Measurements from ENCODE around the gene PRRG2. TPM values are rescaled to one million over a fixed set of nuclear protein-coding genes. Genes with fewer than 3 reads are reported as not detected.

Gene PRRG2
- total RNA-seq, 1 donor from 2014 or later: not detected

DNA sequence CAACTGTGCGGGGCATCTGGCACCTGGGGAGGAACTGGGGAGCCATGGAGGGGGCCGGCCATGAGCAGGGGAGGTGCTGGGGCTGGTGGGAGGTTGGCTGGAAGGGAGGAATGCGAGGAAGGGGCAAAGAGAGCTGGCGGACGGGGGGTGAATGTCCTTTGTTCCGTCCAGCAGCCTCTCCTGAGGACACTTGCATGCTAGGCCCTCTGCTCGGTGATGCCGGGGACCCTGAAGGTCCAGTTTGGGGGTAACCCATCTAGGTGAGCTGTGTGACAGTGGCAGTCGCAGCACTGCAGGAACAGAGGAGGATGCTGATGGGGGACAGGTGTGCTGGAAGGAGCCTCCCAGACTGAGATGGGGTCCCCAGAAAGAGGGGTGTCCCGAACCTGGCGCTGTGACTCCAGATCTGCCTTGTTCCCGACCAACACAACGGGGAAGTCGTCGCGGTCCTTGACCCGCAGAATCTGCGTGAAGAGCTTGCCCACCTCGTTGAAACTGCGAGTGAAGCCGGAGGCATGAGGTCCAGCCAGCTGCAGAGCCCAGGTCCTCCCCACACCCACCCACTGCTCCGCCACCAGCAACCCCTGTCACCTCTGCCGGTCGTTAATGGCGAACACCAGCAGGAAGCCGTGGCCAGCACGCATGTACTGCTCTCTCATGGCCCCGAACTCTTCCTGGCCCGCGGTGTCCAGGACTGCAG, 55.3 kb downstream of the PRRG2 start:
- no peaks in the 10 kb centered on the region for H3K9me3 ChIP-seq
- peaks cover 21 to 23% of the 10 kb centered on the region in 2 donors for H3K36me3 ChIP-seq
- no peaks in the 10 kb centered on the region for H3K27me3 ChIP-seq
- H3K4me3 ChIP-seq: no peak overlapping the region
- no peak for DNase-seq (ENCODE audit: low spot score in 2 of 2)
- intact Hi-C loops (cut with DNase I): no loop called here
- H3K4me1 ChIP-seq: peaks cover 8 to 9% of the 10 kb centered on the region in 2 donors
- H3K27ac ChIP-seq: peak overlapping the region; percentile 40 to 100
- TF ChIP-seq, protein P1, sequence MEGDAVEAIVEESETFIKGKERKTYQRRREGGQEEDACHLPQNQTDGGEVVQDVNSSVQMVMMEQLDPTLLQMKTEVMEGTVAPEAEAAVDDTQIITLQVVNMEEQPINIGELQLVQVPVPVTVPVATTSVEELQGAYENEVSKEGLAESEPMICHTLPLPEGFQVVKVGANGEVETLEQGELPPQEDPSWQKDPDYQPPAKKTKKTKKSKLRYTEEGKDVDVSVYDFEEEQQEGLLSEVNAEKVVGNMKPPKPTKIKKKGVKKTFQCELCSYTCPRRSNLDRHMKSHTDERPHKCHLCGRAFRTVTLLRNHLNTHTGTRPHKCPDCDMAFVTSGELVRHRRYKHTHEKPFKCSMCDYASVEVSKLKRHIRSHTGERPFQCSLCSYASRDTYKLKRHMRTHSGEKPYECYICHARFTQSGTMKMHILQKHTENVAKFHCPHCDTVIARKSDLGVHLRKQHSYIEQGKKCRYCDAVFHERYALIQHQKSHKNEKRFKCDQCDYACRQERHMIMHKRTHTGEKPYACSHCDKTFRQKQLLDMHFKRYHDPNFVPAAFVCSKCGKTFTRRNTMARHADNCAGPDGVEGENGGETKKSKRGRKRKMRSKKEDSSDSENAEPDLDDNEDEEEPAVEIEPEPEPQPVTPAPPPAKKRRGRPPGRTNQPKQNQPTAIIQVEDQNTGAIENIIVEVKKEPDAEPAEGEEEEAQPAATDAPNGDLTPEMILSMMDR (IDR thresholded peaks at IDR 0.05): no peak

DNA sequence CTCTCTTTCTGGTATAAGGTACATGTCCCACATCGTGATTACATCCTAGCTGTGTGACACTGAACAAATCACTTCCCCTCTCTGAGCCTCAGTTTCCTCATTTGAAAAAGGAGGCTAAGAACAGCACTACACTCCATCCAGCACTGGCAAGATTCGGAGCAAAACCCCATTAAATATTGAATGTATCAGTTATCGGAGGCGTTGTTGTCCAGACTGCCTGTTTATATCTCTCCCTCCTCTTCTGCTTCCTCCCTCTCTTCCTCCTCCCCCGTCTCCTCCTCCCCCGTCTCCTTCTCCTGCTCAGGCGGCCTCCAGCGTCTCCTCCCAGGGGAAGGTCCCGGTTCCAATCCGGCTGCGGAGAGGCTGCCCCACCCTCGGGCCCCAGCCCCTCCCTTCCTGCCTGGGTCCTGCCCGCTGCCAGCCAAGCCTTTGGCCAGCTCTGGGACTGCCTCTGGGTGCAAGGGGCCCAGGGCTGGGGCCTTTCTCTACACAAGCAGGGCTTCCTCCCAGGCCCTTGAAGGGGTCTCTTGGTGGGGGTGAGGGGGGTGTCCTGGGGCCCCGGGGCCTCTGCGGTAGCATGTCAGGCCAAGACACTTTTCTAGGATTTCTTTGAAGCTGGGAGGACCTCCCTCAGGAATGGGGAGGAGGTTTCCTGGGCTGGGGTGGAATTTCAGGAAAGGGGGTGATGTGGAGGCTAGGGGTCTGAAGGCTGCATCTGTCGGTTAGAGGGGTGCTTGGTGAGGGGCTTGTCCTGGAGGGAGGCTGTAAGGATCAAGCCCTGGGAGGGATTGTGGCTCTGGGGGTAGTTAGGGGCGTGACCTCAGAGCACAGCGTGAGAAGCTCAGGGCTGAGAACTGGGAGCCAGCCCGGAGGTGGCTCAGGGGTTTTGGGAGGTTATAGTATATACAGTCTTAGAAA, 57.0 kb downstream of the PRRG2 start:
- intact Hi-C loops (cut with DNase I): no loop called here
- TF ChIP-seq, protein P1 (IDR thresholded peaks at IDR 0.05): no peak
- H3K4me1 ChIP-seq: peaks cover 8 to 15% of the 10 kb centered on the region in 2 donors
- DNase-seq (ENCODE audit: low spot score in 2 of 2): peak; percentile 78 to 93
- H3K27ac ChIP-seq: peak overlapping the region; percentile 99 to 100
- peaks cover 21 to 23% of the 10 kb centered on the region in 2 donors for H3K36me3 ChIP-seq
- peak overlapping the region; percentile 80 to 87 for H3K4me3 ChIP-seq
- no peaks in the 10 kb centered on the region for H3K9me3 ChIP-seq
- no peaks in the 10 kb centered on the region for H3K27me3 ChIP-seq

DNA sequence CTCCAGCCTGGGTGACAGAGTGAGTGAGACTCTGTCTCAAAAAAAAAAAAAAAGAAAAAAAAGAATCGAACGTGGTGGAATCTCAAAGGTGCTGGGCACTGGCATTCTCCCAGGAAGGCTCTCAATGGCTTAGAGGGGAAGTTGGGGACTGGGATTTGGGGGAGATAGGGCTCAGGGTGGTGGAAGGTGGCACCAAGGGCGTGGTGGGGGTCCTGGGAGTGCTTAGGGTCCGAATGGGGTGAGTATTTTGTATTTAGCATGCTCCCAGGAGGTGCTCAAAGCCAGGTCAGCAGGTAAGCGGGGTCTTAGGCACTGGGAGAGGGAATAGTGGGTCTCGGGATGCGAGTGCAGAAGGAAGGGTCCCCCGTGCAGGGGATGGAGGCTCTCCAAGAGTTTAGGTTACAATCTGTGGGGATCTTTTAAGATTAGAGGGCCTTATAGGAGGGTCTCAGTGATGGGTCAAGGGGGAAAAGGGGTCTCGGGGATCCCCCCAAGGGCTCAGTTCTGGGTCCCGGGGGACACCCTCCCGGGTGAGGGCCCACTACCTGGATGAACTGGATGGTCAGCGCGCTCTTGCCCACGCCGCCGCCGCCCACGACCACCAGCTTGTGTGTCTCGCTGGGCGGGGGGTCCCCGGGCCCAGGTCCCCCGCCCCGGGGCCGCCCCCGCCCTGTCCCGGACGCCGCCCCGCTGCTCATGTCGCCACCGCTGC, 58.4 kb downstream of the PRRG2 start:
- Histone ChIP-seq H3K36me3 (peaks cover 21 to 23% of the 10 kb centered on the region in 2 donors), H3K9me3 (no peaks in the 10 kb centered on the region), H3K27me3 (no peaks in the 10 kb centered on the region), H3K4me1 (peaks cover 20 to 24% of the 10 kb centered on the region in 2 donors), H3K27ac (peak overlapping the region; percentile 99 to 100), H3K4me3 (peak overlapping the region; percentile 80 to 87)
- DNase-seq (ENCODE audit: low spot score in 2 of 2): no peak
- intact Hi-C loops (cut with DNase I): loop anchor here (1.0 to 5.0 kb wide), 5 partner anchors 38 to 237 kb away; partner anchors contain the start of genes AKT1S1, PRMT1, RPS11 and TBC1D17
- TF ChIP-seq, protein P1 (IDR thresholded peaks at IDR 0.05): no peak

DNA sequence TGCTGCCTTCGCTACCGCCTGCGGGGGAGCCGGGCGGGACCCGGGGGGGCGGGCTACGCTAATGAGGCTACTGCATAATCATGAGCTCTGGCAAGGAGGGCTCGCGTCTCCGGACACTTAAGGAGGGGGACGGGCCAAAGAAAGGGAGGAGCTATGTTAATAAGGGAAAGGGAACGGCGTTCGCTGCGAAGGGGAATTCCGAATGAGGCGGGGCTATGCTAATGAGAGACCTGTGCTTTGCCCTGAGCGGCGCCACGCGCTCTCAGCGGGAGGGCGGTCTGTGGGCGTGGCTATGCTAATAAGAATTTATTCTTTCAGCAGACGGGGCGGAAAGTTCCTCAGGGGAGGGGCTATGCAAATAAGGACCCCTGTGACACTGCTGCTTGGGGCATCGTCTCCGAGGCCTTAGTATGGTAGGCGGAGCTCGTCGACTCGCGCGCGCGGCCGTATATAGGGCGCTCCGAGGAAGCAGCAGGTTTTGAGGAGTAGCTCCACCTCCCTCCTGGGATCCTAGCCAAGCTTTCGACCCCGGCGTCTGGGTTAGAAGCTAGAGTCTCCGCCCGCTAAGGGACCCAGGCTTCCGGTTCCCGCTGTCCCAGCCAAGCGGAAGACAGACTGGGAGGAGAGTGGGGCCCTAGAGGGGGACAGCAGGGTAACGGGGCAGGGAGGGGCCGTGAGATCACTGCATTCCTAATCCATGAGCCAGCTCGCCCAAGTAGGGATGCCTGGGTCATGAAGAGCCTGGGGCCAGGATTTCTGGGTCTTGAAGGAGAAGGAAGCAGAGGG, 59.2 kb downstream of the PRRG2 start, which contains the start of gene RRAS:
Gene RRAS, minus strand, starts transcription at position 31 of the 786 bp plus-strand sequence. CDS start 45 bp downstream, outside the sequence.
- Histone ChIP-seq H3K4me3 (peak within 1 kb of the TSS; percentile 80 to 87), H3K27ac (peak within 1 kb of the TSS; percentile 99 to 100), H3K27me3 (no peaks in the 10 kb centered on the region), H3K4me1 (peaks cover 20 to 24% of the 10 kb centered on the region in 2 donors), H3K36me3 (peaks cover 20% of the 10 kb centered on the region in 2 donors), H3K9me3 (no peaks in the 10 kb centered on the region)
- TF ChIP-seq, protein P1 (IDR thresholded peaks at IDR 0.05): no peak
- DNase-seq (ENCODE audit: low spot score in 2 of 2): peak; percentile 99 to 100
- intact Hi-C loops (cut with DNase I): loop anchor here (1.0 to 5.0 kb wide), 5 partner anchors 37 to 236 kb away; partner anchors contain the start of genes AKT1S1, PRMT1, RPS11 and TBC1D17

Other genes with a start within 250 kb of the PRRG2 start
- gene CD37, start 245.9 kb upstream of the PRRG2 start, total RNA-seq: 15.6 TPM
- gene TEAD2, start 218.9 kb upstream of the PRRG2 start, total RNA-seq: 51.4 TPM
- not detected for gene DKKL1, start 217.4 kb upstream of the PRRG2 start, total RNA-seq
- gene KASH5, start 193.1 kb upstream of the PRRG2 start, total RNA-seq: not detected
- gene PTH2, start 157.9 kb upstream of the PRRG2 start, total RNA-seq: not detected
- gene GFY, start 155.9 kb upstream of the PRRG2 start, total RNA-seq: not detected
- gene SLC17A7, start 139.8 kb upstream of the PRRG2 start, total RNA-seq: 15.4 TPM
- gene PIH1D1, start 129.5 kb upstream of the PRRG2 start, total RNA-seq: 177 TPM
- 27.9 TPM for gene ALDH16A1, start 128.1 kb upstream of the PRRG2 start, total RNA-seq
- 37.3 TPM for gene FLT3LG, start 107.1 kb upstream of the PRRG2 start, total RNA-seq
- gene RPL13A, start 93.7 kb upstream of the PRRG2 start, total RNA-seq: 2,737 TPM
- 3,554 TPM for gene RPS11, start 84.9 kb upstream of the PRRG2 start, total RNA-seq
- 264 TPM for gene FCGRT, start 68.7 kb upstream of the PRRG2 start, total RNA-seq
- gene RCN3, start 53.3 kb upstream of the PRRG2 start, total RNA-seq: 116 TPM
- 85.3 TPM for gene NOSIP, start 760 bp upstream of the PRRG2 start, total RNA-seq
- gene PRR12, start 9.9 kb downstream of the PRRG2 start, total RNA-seq: 23.6 TPM
- gene RRAS, start 58.8 kb downstream of the PRRG2 start, total RNA-seq: 161 TPM
- 72.2 TPM for gene SCAF1, start 60.9 kb downstream of the PRRG2 start, total RNA-seq
- gene IRF3, start 84.5 kb downstream of the PRRG2 start, total RNA-seq: 75.9 TPM
- gene BCL2L12, start 84.6 kb downstream of the PRRG2 start, total RNA-seq: 0.64 TPM
- gene PRMT1, start 96.0 kb downstream of the PRRG2 start, total RNA-seq: 271 TPM
- gene ADM5, start 108.3 kb downstream of the PRRG2 start, total RNA-seq: 9.8 TPM
- 12.3 TPM for gene CPT1C, start 109.8 kb downstream of the PRRG2 start, total RNA-seq
- gene TSKS, start 182.0 kb downstream of the PRRG2 start, total RNA-seq: not detected
- 249 TPM for gene AP2A1, start 185.7 kb downstream of the PRRG2 start, total RNA-seq
- 22.1 TPM for gene FUZ, start 232.0 kb downstream of the PRRG2 start, total RNA-seq
- gene MED25, start 237.0 kb downstream of the PRRG2 start, total RNA-seq: 54.0 TPM